PC-9 (cell line): Measurements from ENCODE around the gene APMAP. TPM values are rescaled to one million over a fixed set of nuclear protein-coding genes. Genes with fewer than 3 reads are reported as not detected.

Experiments used
- BruUV-seq: library from RNA; stranded (reverse); fragments of 400-500 nt; replicated peaks from 2 replicates; lab custom pipeline; 2021; lab: Mats Ljungman, UMichigan
- CTCF ChIA-PET: fragments of 300-600 bp; sonication (Branson Sonifier 250); formaldehyde crosslinking; loops from one replicate; lab custom pipeline; 2022; ENCODE audit warnings: antibody characterized with exemption; lab: Charles Lee
- POLR2A ChIA-PET: fragments of 300-600 bp; sonication (Branson Sonifier 250); formaldehyde crosslinking; loops from one replicate; lab custom pipeline; 2022; ENCODE audit warnings: antibody characterized with exemption; ENCODE audit not compliant: unreplicated experiment; lab: Charles Lee
- DNase-seq, 2 experiments: peaks; one replicate each; pipeline versions ENCODE4 v3.0.0 to v3.0.0-alpha.2; 2015 to 2022; ENCODE audit warnings: mixed read lengths in 1 of 2
- H2AFZ ChIP-seq: fragments of 200-600 bp; sonication (generic); 2 replicates; pipeline ENCODE4 v1.8.1; 2017; ENCODE audit warnings: antibody characterized with exemption
- H3F3A ChIP-seq: fragments of 200-600 bp; sonication (generic); 2 replicates; pipeline ENCODE4 v1.8.1; 2017; ENCODE audit warnings: antibody characterized with exemption, mild to moderate bottlenecking, low read depth; ENCODE audit not compliant: insufficient read depth
- H3K27ac ChIP-seq: fragments of 200-600 bp; sonication (generic); 2 replicates; pipeline ENCODE4 v1.6.1; 2016; ENCODE audit warnings: mixed run types
- H3K27me3 ChIP-seq: fragments of 200-600 bp; sonication (generic); 2 replicates; pipeline ENCODE4 v1.6.1; 2016; ENCODE audit warnings: low read depth, mixed run types; ENCODE audit not compliant: insufficient read depth
- H3K36me3 ChIP-seq: fragments of 200-600 bp; sonication (generic); 2 replicates; pipeline ENCODE4 v1.6.1; 2016; ENCODE audit warnings: low read depth, mixed run types
- H3K4me1 ChIP-seq: fragments of 200-600 bp; sonication (generic); replicated peaks from 2 replicates; pipeline ENCODE4 v1.6.1; 2016; ENCODE audit warnings: mixed run types; ENCODE audit not compliant: insufficient read depth
- H3K4me2 ChIP-seq: fragments of 200-600 bp; sonication (generic); 2 replicates; pipeline ENCODE4 v1.6.1; 2017; ENCODE audit warnings: mixed run types
- H3K4me3 ChIP-seq: fragments of 200-600 bp; sonication (generic); 2 replicates; pipeline ENCODE4 v1.6.1; 2016; ENCODE audit warnings: mixed run types
- H3K79me2 ChIP-seq: fragments of 200-600 bp; sonication (generic); 2 replicates; pipeline ENCODE4 v1.6.1; 2017; ENCODE audit warnings: low read depth, mixed run types
- H3K9me2 ChIP-seq: fragments of 200-600 bp; sonication (generic); 2 replicates; pipeline ENCODE4 v1.8.1; 2017; ENCODE audit warnings: mild to moderate bottlenecking; ENCODE audit not compliant: insufficient read depth
- H3K9me3 ChIP-seq: fragments of 200-600 bp; sonication (generic); 2 replicates; pipeline ENCODE4 v1.8.1; 2016; ENCODE audit warnings: low read depth; ENCODE audit not compliant: insufficient read depth
- H4K20me1 ChIP-seq: fragments of 200-600 bp; sonication (generic); 2 replicates; pipeline ENCODE4 v1.8.1; 2017; ENCODE audit not compliant: insufficient read depth
- EZH2 ChIP-seq: fragments of 200-600 bp; sonication (generic); IDR thresholded peaks from 2 replicates; pipeline ENCODE4 v1.8.0; 2017; ENCODE audit warnings: antibody characterized with exemption, low read depth
- intact Hi-C: fragments of 100-400 bp; cut with micrococcal nuclease; formaldehyde crosslinking; loops from one replicate; pipeline ENCODE4 v1.10.0; 2022; ENCODE audit not compliant: unreplicated experiment
- total RNA-seq: library from RNA; stranded (reverse); gene quantifications from 2 replicates; pipeline ENCODE4 v1.2.3, GENCODE V29; 2021
- TF ChIP-seq, protein P1 (sequence below): fragments of 200-600 bp; sonication (generic); conservative IDR thresholded peaks from 2 replicates; pipeline ENCODE4 v1.6.1; 2017; ENCODE audit warnings: mixed run types, antibody characterized with exemption, mild to moderate bottlenecking, moderate library complexity

APMAP gene
- total RNA-seq, 1 experiment from 2014 or later = 103 TPM

DNA sequence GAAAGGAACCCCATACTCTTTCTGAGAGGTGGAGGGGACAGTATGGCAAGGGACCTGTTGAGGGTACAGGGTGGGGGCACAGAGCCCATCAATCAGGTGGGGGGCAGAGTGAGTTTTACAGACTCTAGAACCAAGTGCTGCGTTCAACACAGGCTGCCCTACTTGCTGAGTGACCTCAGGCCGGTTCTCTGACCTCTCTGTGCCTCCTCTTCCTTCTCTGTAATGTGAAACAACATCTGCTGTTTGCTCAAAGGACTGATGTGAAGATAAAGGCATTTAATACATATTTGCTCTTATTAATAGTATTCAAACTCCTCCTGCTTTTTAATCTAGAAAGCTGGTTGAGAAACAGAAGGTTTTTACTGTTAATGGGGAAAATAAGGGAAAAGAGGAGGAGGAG, 25.9 kb upstream of the APMAP start:
- Histone ChIP-seq H3K4me1 (peaks cover 47% of the 10 kb centered on the region), H3F3A (peaks cover 38% of the 10 kb centered on the region), H4K20me1 (no peaks in the 10 kb centered on the region), H3K27me3 (no peaks in the 10 kb centered on the region), H3K9me3 (no peaks in the 10 kb centered on the region), H3K27ac (no peak overlapping the region), H3K36me3 (no peaks in the 10 kb centered on the region), H3K9me2 (no peaks in the 10 kb centered on the region), H3K79me2 (no peaks in the 10 kb centered on the region), H3K4me3 (no peak overlapping the region), H3K4me2 (peak overlapping the region; percentile 66), H2AFZ (no peak overlapping the region)
- peak in 1 of 2 experiments; percentile 43 for DNase-seq
- ChIA-PET CTCF (no interaction called here), POLR2A (no interaction called here)
- TF ChIP-seq EZH2 = no peak
- TF ChIP-seq, protein P1, sequence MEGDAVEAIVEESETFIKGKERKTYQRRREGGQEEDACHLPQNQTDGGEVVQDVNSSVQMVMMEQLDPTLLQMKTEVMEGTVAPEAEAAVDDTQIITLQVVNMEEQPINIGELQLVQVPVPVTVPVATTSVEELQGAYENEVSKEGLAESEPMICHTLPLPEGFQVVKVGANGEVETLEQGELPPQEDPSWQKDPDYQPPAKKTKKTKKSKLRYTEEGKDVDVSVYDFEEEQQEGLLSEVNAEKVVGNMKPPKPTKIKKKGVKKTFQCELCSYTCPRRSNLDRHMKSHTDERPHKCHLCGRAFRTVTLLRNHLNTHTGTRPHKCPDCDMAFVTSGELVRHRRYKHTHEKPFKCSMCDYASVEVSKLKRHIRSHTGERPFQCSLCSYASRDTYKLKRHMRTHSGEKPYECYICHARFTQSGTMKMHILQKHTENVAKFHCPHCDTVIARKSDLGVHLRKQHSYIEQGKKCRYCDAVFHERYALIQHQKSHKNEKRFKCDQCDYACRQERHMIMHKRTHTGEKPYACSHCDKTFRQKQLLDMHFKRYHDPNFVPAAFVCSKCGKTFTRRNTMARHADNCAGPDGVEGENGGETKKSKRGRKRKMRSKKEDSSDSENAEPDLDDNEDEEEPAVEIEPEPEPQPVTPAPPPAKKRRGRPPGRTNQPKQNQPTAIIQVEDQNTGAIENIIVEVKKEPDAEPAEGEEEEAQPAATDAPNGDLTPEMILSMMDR = no peak
- intact Hi-C loops = loop anchor here (5.0 kb wide), 2 partner anchors 39 to 159 kb away; partner anchors contain the start of gene ACSS1
- BruUV-seq = no TSS peak

DNA sequence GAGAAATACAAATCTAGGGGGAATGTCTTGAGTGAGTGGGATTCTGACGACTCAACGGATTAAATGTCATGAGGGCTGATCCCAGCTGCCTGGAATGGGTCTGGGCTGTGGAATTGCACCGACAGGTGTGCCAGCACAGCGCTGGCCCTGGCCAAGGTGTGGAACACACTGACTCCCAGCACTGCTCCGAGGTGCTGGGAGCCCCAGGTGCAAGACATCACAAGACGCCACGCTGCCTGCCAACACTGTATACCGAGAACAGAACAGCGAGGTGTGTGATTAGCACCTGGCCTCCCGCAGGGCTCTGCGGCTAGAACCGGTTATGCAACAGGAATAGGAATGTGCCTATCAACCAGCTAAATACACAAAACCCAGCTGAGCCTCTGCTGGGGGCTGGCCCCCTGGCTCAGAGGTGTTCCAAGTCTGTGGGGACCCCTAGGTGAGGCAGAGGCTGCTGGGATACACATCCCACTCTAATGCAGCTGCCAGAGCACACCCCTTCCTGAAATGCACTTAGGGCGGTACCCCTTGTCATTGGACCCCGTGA, 24.8 kb upstream of the APMAP start:
- Histone ChIP-seq H3K4me2 (peak overlapping the region; percentile 66), H3K4me1 (peaks cover 36% of the 10 kb centered on the region), H3K9me3 (no peaks in the 10 kb centered on the region), H3F3A (peaks cover 30% of the 10 kb centered on the region), H3K79me2 (no peaks in the 10 kb centered on the region), H3K9me2 (no peaks in the 10 kb centered on the region), H2AFZ (no peak overlapping the region), H3K27me3 (no peaks in the 10 kb centered on the region), H3K36me3 (no peaks in the 10 kb centered on the region), H4K20me1 (no peaks in the 10 kb centered on the region), H3K27ac (peak overlapping the region; percentile 17; the same call in 1 of the 2 replicates), H3K4me3 (peak overlapping the region; percentile 14; the same call in 1 of the 2 replicates)
- intact Hi-C loops = loop anchor here (5.0 kb wide), 2 partner anchors 40 to 160 kb away; partner anchors contain the start of gene ACSS1
- peak; percentile 87 to 94 for DNase-seq
- BruUV-seq = no TSS peak
- ChIA-PET CTCF (interaction anchor here (0.6 to 0.7 kb wide), 2 partner anchors 30 to 35 kb away, joined by 3 read pairs; no protein-coding TSS in a partner anchor), POLR2A (interaction anchor here (0.6 kb wide), 1 partner anchor 646 kb away, joined by 9 read pairs; no protein-coding TSS in a partner anchor)
- TF ChIP-seq EZH2 = no peak
- TF ChIP-seq, protein P1 = no peak

DNA sequence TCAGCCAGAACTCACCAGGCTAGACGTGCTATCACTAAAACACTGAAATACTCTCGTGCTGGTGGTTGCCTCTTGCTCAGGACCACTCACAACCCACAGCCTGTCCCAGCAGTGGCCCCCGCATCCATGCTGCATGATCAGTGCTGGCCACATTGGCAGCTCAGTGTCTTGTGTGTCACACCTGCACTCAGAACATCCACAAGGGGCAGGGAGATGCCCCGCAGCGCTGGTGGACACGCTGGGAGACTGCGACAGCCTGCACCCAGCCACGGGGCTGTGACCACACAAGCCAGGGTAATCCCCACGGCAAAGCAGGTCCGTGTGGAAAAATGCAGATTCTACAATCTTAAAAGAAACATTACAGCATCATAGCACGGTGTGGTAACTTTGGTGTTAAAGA, 23.9 kb upstream of the APMAP start:
- no peak for DNase-seq
- H2AFZ ChIP-seq = no peak overlapping the region
- no peaks in the 10 kb centered on the region for H3K9me3 ChIP-seq
- H4K20me1 ChIP-seq = no peaks in the 10 kb centered on the region
- no peak overlapping the region for H3K4me3 ChIP-seq
- H3K27me3 ChIP-seq = no peaks in the 10 kb centered on the region
- peaks cover 33% of the 10 kb centered on the region for H3K4me1 ChIP-seq
- peaks cover 28% of the 10 kb centered on the region for H3F3A ChIP-seq
- no peaks in the 10 kb centered on the region for H3K36me3 ChIP-seq
- intact Hi-C loops = loop anchor here (5.0 kb wide), 2 partner anchors 41 to 161 kb away; partner anchors contain the start of gene ACSS1
- no peaks in the 10 kb centered on the region for H3K79me2 ChIP-seq
- no peaks in the 10 kb centered on the region for H3K9me2 ChIP-seq
- TF ChIP-seq EZH2 = no peak
- TF ChIP-seq, protein P1 = no peak
- no TSS peak for BruUV-seq
- ChIA-PET POLR2A (interaction anchor here (0.6 kb wide), 1 partner anchor 63 kb away, joined by 8 read pairs; no protein-coding TSS in a partner anchor), CTCF (interaction anchor here (0.6 kb wide), 1 partner anchor 31 kb away, joined by 3 read pairs; no protein-coding TSS in a partner anchor)
- peak overlapping the region; percentile 66 for H3K4me2 ChIP-seq
- H3K27ac ChIP-seq = no peak overlapping the region
